ENCODE data around the gene C3.
A peak's percentile ranks its signal among the peaks of the same experiment; 100 is the strongest.

Gene C3

DNA sequence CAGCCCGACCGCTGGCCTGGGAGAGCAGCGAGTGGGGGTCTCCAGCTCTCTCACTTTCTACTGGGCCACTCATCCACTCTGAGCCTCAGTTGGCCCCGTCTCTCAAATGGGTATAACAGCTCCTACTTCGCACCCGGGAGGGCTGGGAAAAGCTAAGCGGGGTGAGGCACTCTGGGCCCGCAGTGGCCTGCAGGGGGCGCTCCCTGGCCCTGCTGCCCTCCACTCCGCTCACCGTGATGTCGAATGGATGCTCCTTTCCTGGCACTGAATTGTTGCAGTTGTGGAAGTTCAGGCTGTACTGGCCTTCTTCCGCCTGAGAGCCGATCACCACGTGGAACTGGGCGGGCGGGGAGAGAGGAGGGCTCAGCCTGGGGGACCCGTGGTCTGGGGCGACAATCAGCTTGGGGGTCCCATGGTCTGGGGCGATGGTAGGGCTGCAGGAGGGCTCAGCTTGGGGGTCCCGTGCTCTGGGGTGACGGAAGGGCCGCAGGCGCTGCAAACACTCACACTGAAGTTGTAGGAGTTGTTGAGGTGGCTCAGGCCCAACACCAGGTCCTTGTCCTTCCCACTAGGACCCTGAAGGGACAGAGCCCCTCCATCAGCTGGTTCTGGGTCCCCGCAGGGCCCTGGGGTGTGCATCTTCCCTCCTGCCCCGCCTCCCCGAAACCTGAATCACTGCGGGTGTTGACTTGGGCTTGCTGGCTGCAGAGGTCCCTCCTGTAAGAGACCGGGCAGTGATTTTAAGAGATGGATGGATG, 13.1 kb upstream of the C3 start:
- no peak for DNase-seq (ENCODE audit: extremely low spot score, insufficient read length, low read depth)
- no peak for FAIRE-seq

GRCh38 chr19:6732803-6733337, 12.4 kb upstream of the C3 start:
- no peak for DNase-seq (ENCODE audit: extremely low spot score, insufficient read length, low read depth)

DNA sequence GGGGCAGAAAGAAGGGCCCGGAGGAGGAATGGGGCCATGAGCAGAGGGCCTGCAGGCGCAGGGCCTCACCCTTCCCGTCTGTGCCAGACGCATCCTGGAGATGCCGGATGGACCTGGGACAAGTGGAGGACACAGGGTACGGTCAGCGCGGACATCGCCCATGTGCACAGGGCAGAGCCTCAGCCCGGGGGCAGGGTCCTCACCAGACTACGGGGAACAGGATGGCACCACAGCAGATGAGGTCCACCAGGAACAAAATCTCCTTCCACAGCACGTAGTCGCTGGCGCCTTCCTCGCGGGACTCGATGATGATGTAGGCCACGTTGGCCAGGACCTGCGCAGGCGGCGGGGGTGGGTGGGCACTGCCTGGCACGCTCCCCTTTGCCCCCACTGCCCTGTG, 11.4 kb upstream of the C3 start:
- DNase-seq (ENCODE audit: extremely low spot score, insufficient read length, low read depth) (no peak), FAIRE-seq (no peak)

More at GRCh38 chr19:6732803-6733337, 12.4 kb upstream of the C3 start:
- FAIRE-seq, result no peak

DNA sequence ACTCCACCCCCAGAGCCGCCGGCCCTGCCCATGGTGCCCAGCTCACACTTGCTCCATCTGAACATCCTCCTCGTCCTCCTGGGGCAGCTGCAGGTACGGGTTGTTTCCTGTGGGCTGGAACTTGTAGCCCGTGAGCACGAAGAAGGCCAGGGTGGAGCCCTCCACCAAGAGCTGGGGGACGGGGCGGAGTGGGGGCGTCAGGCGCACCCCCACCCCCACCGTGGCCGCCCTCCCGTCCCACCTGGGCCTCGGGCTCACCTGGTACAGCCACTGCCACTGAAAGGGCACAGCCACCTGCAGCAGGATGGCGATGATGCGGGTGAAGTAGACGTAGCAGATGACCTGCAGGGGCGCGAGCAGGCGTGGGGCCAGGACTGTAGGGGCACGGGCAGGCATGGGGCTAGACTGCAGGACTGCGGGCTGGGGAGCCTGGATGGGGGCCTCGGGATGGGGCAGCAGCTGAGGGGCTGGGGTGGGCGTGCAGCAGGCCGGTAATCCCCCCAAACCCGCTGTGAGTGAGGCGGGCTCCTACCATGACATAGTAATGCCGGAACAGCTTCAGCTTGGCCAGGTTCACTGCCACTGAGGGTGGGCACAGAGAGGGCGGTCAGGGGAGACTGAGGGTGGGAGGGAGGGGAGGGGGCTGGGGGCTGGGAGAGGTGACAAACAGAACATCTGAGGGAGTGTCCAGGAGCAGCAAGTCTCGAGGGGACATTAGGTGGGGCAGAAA, 10.7 kb upstream of the C3 start:
- no peak for FAIRE-seq

GRCh38 chr19:6730153-6730804, 9.8 kb upstream of the C3 start:
- DNase-seq (ENCODE audit: extremely low spot score, insufficient read length, low read depth) (no peak), FAIRE-seq (no peak)

More for the DNA sequence above, 10.7 kb upstream of the C3 start:
- DNase-seq (ENCODE audit: extremely low spot score, insufficient read length, low read depth), result no peak

DNA sequence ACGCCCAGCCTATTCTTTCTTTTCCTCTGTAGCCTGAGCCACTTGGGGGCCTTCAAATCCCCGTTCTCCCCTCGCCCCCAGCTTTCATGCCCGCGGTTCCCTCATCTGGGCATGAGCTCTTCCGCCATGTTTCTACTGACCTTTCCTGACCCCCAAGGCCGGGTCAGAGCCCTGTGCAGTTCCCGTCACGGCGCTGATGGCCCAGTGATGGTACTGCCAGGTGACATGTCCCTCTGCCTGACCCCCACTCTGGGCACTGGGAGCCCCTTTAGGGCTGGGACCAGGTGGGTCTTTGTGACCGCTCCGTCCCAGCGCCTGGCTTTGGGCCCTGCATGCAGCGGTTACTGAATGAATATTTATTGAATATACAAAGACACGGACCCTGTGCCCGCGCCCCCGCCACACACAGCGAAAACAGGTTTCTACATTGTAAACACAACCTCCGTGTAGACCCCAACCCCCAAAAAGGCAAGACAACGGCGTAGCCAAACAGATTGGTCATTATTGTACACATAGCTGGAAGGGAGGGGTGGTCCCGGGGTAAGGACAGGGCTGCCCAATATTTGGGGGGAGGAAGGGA, 9.2 kb upstream of the C3 start:
- DNase-seq (ENCODE audit: extremely low spot score, insufficient read length, low read depth) (no peak), FAIRE-seq (no peak)

DNA sequence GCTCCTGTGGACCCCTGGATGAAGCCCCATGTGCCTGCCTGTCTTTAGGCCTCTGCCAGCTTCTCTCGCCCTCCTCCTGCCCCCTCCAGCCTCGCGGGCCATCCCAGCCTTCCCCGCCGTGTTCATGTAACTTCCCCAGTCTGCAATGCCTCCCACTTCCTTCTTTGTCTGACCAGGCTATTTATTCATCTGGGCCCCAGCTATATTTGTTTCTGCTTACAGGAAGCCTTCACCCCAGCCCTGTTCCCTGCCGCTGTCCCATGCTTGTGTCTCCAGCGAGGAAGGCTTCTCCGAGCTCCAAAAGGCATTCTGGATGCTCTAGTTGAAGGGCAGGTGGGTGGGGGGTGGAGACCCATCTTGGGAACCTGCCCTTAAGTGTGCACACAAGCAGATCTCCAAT, 7.9 kb upstream of the C3 start:
- FAIRE-seq (peak; percentile 87), DNase-seq (ENCODE audit: extremely low spot score, insufficient read length, low read depth) (no peak)

GRCh38 chr19:6725513-6726231, 5.2 kb upstream of the C3 start:
- no peak for FAIRE-seq
- DNase-seq (ENCODE audit: extremely low spot score, insufficient read length, low read depth), result no peak

DNA sequence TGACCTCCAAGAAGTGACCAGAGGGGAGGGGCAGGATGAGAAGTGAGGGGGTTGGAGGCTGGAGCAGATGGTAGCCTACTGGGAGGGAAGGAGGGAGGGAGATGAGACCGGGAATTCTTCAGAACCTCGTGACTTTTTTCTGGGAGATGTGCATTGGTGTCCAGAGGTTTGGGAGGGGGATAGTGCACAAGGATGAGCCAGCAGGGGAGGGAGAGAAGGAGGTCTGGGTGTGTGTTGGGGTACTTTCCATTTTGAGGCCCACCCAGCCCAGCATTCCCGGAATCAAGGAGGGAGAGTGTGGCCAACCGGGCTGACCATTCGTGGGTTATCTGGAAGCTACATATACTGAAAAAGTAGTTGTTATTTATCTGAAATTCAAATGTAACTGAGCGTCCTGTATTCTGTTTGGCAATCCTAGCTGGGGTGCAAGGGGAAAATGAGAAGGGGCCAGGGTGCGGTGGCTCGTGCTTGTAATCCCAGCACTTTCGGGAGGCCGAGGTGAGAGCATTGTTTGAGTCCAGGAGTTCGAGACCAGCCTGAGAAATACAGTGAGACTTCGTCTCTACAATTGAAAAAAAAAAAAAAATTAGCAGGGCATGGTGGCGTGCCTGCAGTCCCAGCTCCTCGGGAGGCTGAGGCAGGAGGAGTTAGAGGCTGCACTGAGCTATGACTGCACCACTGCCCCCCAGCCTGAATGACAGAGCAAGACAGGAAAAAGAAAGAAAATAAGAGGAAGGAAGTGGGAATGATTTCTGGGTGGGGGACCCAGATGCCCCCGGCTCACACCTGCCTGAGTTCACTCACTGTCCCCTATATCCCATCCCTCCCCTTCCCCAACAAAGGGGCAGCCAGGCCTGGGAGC, 4.4 kb upstream of the C3 start:
- FAIRE-seq, result no peak

DNA sequence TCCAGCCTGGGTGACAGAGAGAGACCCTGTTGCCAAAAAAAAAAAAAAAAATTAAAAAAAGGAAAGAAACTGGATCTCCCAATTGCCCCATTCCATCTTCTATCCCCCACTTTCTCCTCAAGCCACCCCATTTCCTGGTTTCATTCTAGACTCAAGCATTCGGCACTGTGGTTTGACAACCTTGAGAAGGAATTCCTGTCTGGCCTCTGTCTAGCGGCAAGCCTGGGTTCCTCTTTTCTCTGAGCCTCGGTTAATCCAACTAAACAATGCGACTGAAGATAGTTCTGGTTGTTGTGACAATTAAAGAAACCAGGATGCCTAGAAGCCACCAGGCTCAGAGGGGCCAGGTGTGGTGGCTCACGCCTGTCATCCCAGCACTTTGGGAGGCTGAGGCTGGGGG, 3.3 kb upstream of the C3 start:
- peak; percentile 38 for FAIRE-seq
- no peak for DNase-seq (ENCODE audit: extremely low spot score, insufficient read length, low read depth)

More for the DNA sequence above, 4.4 kb upstream of the C3 start:
- no peak for DNase-seq (ENCODE audit: extremely low spot score, insufficient read length, low read depth)

GRCh38 chr19:6723108-6723618, 2.7 kb upstream of the C3 start:
- no peak for DNase-seq (ENCODE audit: extremely low spot score, insufficient read length, low read depth)
- no peak for FAIRE-seq

GRCh38 chr19:6721773-6722172, 1.3 kb upstream of the C3 start:
- peak; percentile 81 for FAIRE-seq
- no peak for DNase-seq (ENCODE audit: extremely low spot score, insufficient read length, low read depth)

DNA sequence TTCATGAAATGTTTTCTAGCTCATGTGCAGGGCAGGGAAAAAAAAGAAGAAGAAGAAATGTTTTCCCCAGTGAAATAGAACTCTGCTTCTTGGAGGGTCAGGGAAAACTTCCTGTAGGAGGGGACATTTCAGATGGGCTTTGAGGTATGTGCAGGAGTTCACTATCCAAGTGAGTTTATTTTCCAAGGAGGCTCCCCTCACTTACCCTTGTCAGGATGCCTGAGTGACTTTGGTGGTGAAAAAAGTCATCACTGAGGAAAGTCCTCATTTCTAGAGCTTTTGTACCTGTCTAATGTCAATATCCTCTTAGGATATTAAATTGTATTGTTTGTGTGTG, 656 bp upstream of the C3 start:
- FAIRE-seq, result no peak
- no peak for DNase-seq (ENCODE audit: extremely low spot score, insufficient read length, low read depth)

DNA sequence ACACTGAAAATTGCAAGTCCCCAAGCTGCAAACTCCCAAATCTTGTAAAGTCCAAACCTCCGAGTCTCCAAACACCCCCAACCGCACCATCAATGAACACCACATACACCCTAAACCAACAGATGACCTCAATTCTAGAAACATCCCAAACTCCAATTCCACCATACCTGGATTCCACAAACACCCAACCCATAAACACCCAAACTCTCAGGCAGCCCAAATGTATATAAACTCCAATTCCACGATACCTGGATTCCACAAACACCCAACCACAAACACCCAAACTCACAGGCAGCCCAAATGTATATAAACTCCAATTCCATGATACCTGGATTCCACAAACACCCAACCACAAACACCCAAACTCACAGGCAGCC, 470 bp downstream of the C3 start:
- FAIRE-seq, result no peak
- no peak for DNase-seq (ENCODE audit: extremely low spot score, insufficient read length, low read depth)

GRCh38 chr19:6719540-6719861, 949 bp downstream of the C3 start:
- DNase-seq (ENCODE audit: extremely low spot score, insufficient read length, low read depth) (no peak), FAIRE-seq (no peak)

- DNase-seq (ENCODE audit: extremely low spot score, insufficient read length, low read depth), result no peak
- no peak for FAIRE-seq
These were observed 1.5 kb downstream of the C3 start for GRCh38 chr19:6718741-6719539.

GRCh38 chr19:6718111-6718740, 2.2 kb downstream of the C3 start:
- no peak for FAIRE-seq

GRCh38 chr19:6717441-6717971, 2.9 kb downstream of the C3 start:
- FAIRE-seq, result peak; percentile 65
- DNase-seq (ENCODE audit: extremely low spot score, insufficient read length, low read depth), result no peak

More at GRCh38 chr19:6718111-6718740, 2.2 kb downstream of the C3 start:
- no peak for DNase-seq (ENCODE audit: extremely low spot score, insufficient read length, low read depth)
